ENCODE measurements around the gene DNAJC28.

The DNAJC28 gene

DNA sequence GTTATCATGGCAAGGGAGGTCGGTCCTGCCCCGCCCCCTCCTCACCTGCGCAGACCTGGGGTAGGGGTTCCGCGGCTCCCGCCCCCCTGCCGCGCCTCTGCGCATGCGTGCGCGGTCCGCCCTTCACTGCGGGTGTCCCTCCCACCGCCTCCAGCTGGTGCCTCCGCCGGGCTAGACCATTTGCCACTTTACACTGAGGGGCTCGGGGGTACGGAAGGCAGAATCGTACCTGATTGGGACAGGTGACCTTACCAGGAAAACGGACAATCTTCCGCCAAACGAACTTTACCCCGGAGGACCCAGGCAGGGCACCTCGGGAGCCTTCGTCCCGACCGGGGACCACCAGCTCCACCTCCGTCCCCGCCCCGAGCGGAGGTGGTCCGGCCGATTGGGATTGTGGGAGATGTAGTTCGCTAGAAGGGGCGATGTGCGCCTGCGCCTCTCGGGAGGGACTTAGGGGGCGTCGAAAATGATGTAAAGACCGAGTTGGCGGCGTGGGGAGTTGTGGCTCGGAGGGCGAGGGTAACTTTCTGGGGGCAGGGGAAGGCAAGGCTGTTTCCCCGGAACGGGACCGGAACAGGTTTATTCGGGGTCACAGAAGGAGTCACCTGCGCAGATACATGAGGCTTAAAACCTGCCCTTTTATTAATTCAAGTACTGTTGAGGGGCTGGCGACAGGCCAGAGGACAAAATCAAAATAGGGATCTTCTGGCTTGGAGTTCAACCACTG, at the start of gene DNAJC28:
TSS of gene DNAJC28 (minus strand) at position 344 of the 730 bp plus-strand sequence. CDS start 2,323 bp downstream, outside the sequence.
- no peak for TF ChIP-seq CTCF (IDR thresholded peaks at IDR 0.05)

GRCh38 chr21:33541105-33541711, 49.7 kb upstream of the DNAJC28 start:
- no peak for TF ChIP-seq CTCF (IDR thresholded peaks at IDR 0.05)

- TF ChIP-seq CTCF (IDR thresholded peaks at IDR 0.05) = no peak
These were observed 49.2 kb upstream of the DNAJC28 start for GRCh38 chr21:33540711-33541104.

DNA sequence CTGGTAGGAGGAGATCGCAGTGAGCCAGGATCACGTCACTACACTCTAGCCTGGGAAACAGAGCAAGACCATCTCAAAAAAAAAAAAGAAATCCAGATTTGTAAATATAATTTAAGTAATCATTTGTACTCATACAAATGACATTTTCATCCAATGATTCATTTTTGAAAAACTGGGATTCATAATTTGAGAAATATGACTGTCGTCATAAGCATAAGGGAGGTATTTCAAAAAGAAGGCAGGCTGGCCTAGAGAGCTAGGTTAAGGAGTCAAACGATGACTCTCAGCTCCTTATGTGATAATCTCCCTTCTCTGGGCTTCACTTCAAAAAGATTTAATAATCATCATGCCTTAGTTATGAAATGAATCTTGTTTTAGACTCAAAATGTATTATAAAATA, 48.1 kb upstream of the DNAJC28 start:
- no peak for TF ChIP-seq CTCF (IDR thresholded peaks at IDR 0.05)

DNA sequence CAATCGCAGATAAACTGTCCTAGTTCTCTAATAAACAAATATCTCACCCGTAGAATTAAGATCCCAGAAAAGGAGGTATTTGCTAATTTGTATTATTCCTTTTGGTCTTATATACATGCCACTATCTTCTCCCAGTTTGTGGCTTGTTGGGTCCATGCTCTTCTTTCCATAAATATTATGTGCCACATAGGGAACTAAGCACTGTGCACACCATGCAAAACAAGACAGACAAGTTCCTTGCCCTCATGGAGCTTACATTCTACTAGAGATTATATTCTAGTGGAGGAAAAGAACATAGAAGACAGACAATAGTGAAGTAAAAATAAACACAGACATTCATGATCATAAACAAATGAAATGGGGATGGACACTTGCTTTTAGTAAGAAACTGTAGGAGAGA, 45.7 kb upstream of the DNAJC28 start:
- no peak for TF ChIP-seq CTCF (IDR thresholded peaks at IDR 0.05)

- no peak for TF ChIP-seq CTCF (IDR thresholded peaks at IDR 0.05)
These were observed 39.5 kb upstream of the DNAJC28 start for GRCh38 chr21:33531007-33531406.

DNA sequence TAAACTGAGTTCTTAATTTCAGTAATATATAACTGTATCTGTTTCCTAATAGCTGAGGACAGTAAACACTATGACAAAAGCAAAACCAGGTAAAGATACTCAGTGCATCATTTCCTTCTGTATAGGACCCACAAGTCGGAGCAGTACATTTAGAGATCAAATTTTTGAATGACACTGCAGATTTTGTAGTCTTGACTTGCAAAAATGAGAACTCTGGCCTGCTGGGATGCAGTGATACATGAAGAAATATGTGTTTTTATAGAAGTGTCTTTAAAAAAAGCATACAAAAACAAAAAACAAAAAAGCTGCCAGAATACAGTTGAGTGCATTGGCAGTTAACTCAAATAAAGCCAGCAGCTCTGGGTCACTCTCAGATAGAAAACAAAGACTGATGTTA, 31.4 kb upstream of the DNAJC28 start:
- no peak for TF ChIP-seq CTCF (IDR thresholded peaks at IDR 0.05)
